ENCODE results near the gene CASTOR1. TPM values are rescaled to one million over a fixed set of nuclear protein-coding genes. Genes with fewer than 3 reads are reported as not detected.

CASTOR1 gene
- total RNA-seq, 2 experiments from 2014 or later = 4.5 to 9.1 TPM

GRCh38 chr22:30247974-30248373 is 41.3 kb downstream of the CASTOR1 start:
- no peak for DNase-seq (ENCODE audit: low spot score)
- ChIA-PET POLR2A (no interaction called here), CTCF (ENCODE audit: unreplicated experiment) (no interaction called here)
- intact Hi-C loops (cut with micrococcal nuclease; ENCODE audit: unreplicated experiment) = no loop called here
- no TSS peak for BruUV-seq (replicated peaks)
- Histone ChIP-seq H3K36me3 (ENCODE audit: insufficient read depth, low read length) (no peaks in the 10 kb centered on the region), H3K4me1 (ENCODE audit: insufficient read depth, low read length, poor library complexity, severe bottlenecking) (no peaks in the 10 kb centered on the region), H2AFZ (ENCODE audit: low read length) (no peak overlapping the region), H3K4me2 (ENCODE audit: low read length) (no peak overlapping the region), H3K9me2 (ENCODE audit: insufficient read depth, low read length) (no peaks in the 10 kb centered on the region), H3K9me3 (ENCODE audit: low read length) (no peaks in the 10 kb centered on the region), H3K4me3 (ENCODE audit: low read depth, low read length, poor library complexity, severe bottlenecking) (no peak overlapping the region), H3K79me2 (ENCODE audit: insufficient read depth, low read depth, low read length) (no peaks in the 10 kb centered on the region), H4K20me1 (ENCODE audit: insufficient read depth, low read length) (no peaks in the 10 kb centered on the region), H3K27ac (ENCODE audit: low read depth, low read length, poor library complexity, severe bottlenecking) (no peak overlapping the region)
- TF ChIP-seq EZH2phosphoT487 (IDR thresholded peaks at IDR 0.05; ENCODE audit: borderline replicate concordance, low read depth, low read length) (no peak), CTCF (conservative IDR thresholded peaks at IDR 0.05; ENCODE audit: low read length) (no peak)

GRCh38 chr22:30247561-30247960 is 41.7 kb downstream of the CASTOR1 start:
- BruUV-seq (replicated peaks) = no TSS peak
- Histone ChIP-seq H3K9me2 (ENCODE audit: insufficient read depth, low read length) (no peaks in the 10 kb centered on the region), H3K4me3 (ENCODE audit: low read depth, low read length, poor library complexity, severe bottlenecking) (no peak overlapping the region), H3K4me1 (ENCODE audit: insufficient read depth, low read length, poor library complexity, severe bottlenecking) (no peaks in the 10 kb centered on the region), H4K20me1 (ENCODE audit: insufficient read depth, low read length) (no peaks in the 10 kb centered on the region), H3K79me2 (ENCODE audit: insufficient read depth, low read depth, low read length) (no peaks in the 10 kb centered on the region), H3K9me3 (ENCODE audit: low read length) (no peaks in the 10 kb centered on the region), H3K36me3 (ENCODE audit: insufficient read depth, low read length) (no peaks in the 10 kb centered on the region), H3K27ac (ENCODE audit: low read depth, low read length, poor library complexity, severe bottlenecking) (no peak overlapping the region), H3K4me2 (ENCODE audit: low read length) (no peak overlapping the region), H2AFZ (ENCODE audit: low read length) (no peak overlapping the region)
- TF ChIP-seq EZH2phosphoT487 (IDR thresholded peaks at IDR 0.05; ENCODE audit: borderline replicate concordance, low read depth, low read length) (no peak), CTCF (conservative IDR thresholded peaks at IDR 0.05; ENCODE audit: low read length) (no peak)
- POLR2A ChIA-PET = no interaction called here
- intact Hi-C loops (cut with micrococcal nuclease; ENCODE audit: unreplicated experiment) = no loop called here
- DNase-seq (ENCODE audit: low spot score) = no peak
- CTCF ChIA-PET (ENCODE audit: unreplicated experiment) = no interaction called here

GRCh38 chr22:30246814-30247376 is 42.4 kb downstream of the CASTOR1 start:
- H3K36me3 ChIP-seq (ENCODE audit: insufficient read depth, low read length) = no peaks in the 10 kb centered on the region
- POLR2A ChIA-PET = no interaction called here
- H3K9me3 ChIP-seq (ENCODE audit: low read length) = no peaks in the 10 kb centered on the region
- no peak overlapping the region for H3K27ac ChIP-seq (ENCODE audit: low read depth, low read length, poor library complexity, severe bottlenecking)
- no peak overlapping the region for H2AFZ ChIP-seq (ENCODE audit: low read length)
- no peak overlapping the region for H3K4me3 ChIP-seq (ENCODE audit: low read depth, low read length, poor library complexity, severe bottlenecking)
- CTCF ChIA-PET (ENCODE audit: unreplicated experiment) = no interaction called here
- 0 out of 2 replicates have a peak overlapping the region, but pooled peaks have one; percentile 12 for H3K4me2 ChIP-seq (ENCODE audit: low read length)
- H3K79me2 ChIP-seq (ENCODE audit: insufficient read depth, low read depth, low read length) = no peaks in the 10 kb centered on the region
- TF ChIP-seq CTCF (conservative IDR thresholded peaks at IDR 0.05; ENCODE audit: low read length) (0 out of 2 replicates have a peak, but pooled peaks have one; percentile 6), EZH2phosphoT487 (IDR thresholded peaks at IDR 0.05; ENCODE audit: borderline replicate concordance, low read depth, low read length) (no peak)
- no peak for DNase-seq (ENCODE audit: low spot score)
- BruUV-seq (replicated peaks) = no TSS peak
- H4K20me1 ChIP-seq (ENCODE audit: insufficient read depth, low read length) = no peaks in the 10 kb centered on the region
- intact Hi-C loops (cut with micrococcal nuclease; ENCODE audit: unreplicated experiment) = no loop called here
- no peaks in the 10 kb centered on the region for H3K4me1 ChIP-seq (ENCODE audit: insufficient read depth, low read length, poor library complexity, severe bottlenecking)
- H3K9me2 ChIP-seq (ENCODE audit: insufficient read depth, low read length) = no peaks in the 10 kb centered on the region

Data from OCI-LY7 (cell line).